GM19043 (cell line): ENCODE results near the gene MCTP2.

Experiments used
- ATAC-seq: cut with Tn5 transposase; IDR thresholded peaks from one replicate; pipeline ENCODE4 v1.9.1; 2021; ENCODE audit warnings: low read depth; ENCODE audit not compliant: unreplicated experiment

Gene MCTP2

GRCh38 chr15:94262201-94262600 is 30.8 kb downstream of the MCTP2 start:
- no peak for ATAC-seq

- ATAC-seq: peak; percentile 76
Observed at GRCh38 chr15:94263341-94264273, 32.2 kb downstream of the MCTP2 start.

GRCh38 chr15:94265009-94265408 is 33.6 kb downstream of the MCTP2 start:
- ATAC-seq: no peak

- no peak for ATAC-seq
Observed at GRCh38 chr15:94265982-94266381, 34.6 kb downstream of the MCTP2 start.

- ATAC-seq: no peak
Observed at GRCh38 chr15:94266789-94267188, 35.4 kb downstream of the MCTP2 start.

GRCh38 chr15:94269954-94270353 is 38.6 kb downstream of the MCTP2 start:
- ATAC-seq: no peak

- no peak for ATAC-seq
Observed at GRCh38 chr15:94270570-94270969, 39.2 kb downstream of the MCTP2 start.

GRCh38 chr15:94272251-94272898 is 41.0 kb downstream of the MCTP2 start:
- ATAC-seq: peak; percentile 69

- no peak for ATAC-seq
Observed at GRCh38 chr15:94273826-94274225, 42.5 kb downstream of the MCTP2 start.

- no peak for ATAC-seq
Observed at GRCh38 chr15:94274745-94275144, 43.4 kb downstream of the MCTP2 start.

GRCh38 chr15:94277485-94277884 is 46.1 kb downstream of the MCTP2 start:
- no peak for ATAC-seq

GRCh38 chr15:94279736-94280135 is 48.4 kb downstream of the MCTP2 start:
- no peak for ATAC-seq

- no peak for ATAC-seq
Observed at GRCh38 chr15:94280301-94280700, 48.9 kb downstream of the MCTP2 start.

- no peak for ATAC-seq
Observed at GRCh38 chr15:94282269-94283250, 51.2 kb downstream of the MCTP2 start.

- ATAC-seq: no peak
Observed at GRCh38 chr15:94286583-94286982, 55.2 kb downstream of the MCTP2 start.

GRCh38 chr15:94287794-94288246 is 56.5 kb downstream of the MCTP2 start:
- ATAC-seq: peak; percentile 97

GRCh38 chr15:94290730-94291129 is 59.4 kb downstream of the MCTP2 start:
- ATAC-seq: no peak

GRCh38 chr15:94293411-94294402 is 62.3 kb downstream of the MCTP2 start:
- no peak for ATAC-seq

GRCh38 chr15:94294556-94294955 is 63.2 kb downstream of the MCTP2 start:
- no peak for ATAC-seq
